SK-N-SH treated with all-trans-retinoic acid at 6 μM for 48 hours (cell line): Measurements from ENCODE around the gene ART1.

Experiments used
- ZC3H10 ChIP-seq: fragments of 250-450 bp; sonication (Bioruptor Pico); IDR thresholded peaks from 2 replicates; pipeline ENCODE4 v1.5.1; 2021; ENCODE audit warnings: mild to moderate bottlenecking, moderate library complexity
- TF ChIP-seq, protein P1 (sequence below): fragments of 250-450 bp; sonication (Bioruptor Pico); IDR thresholded peaks from 2 replicates; pipeline ENCODE4 v1.5.0; 2020; ENCODE audit warnings: mild to moderate bottlenecking, moderate library complexity
- TF ChIP-seq, protein P2 (sequence below): fragments of 250-450 bp; sonication (Bioruptor Pico); IDR thresholded peaks from 2 replicates; pipeline ENCODE4 v1.5.1; 2021; ENCODE audit warnings: mild to moderate bottlenecking, moderate library complexity

DNA sequence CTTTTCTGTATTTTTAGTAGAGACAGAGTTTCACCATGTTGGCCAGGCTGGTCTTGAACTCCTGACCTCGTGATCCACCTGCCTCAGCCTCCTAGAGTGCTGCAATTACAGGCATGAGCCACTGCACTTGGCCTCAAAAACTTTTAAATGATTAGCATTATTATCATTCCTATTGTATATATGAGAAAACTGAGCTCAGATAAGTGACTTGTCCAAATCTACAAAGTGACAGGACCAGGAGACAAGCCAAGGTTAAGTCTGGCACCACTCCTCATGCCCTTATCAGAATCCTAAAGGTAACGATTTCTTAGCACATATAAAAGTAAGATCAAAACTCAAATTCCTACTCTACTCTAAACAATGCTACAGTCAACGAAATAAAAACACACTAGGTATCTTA lies 58.5 kb downstream of the ART1 start:
- TF ChIP-seq, protein P1, sequence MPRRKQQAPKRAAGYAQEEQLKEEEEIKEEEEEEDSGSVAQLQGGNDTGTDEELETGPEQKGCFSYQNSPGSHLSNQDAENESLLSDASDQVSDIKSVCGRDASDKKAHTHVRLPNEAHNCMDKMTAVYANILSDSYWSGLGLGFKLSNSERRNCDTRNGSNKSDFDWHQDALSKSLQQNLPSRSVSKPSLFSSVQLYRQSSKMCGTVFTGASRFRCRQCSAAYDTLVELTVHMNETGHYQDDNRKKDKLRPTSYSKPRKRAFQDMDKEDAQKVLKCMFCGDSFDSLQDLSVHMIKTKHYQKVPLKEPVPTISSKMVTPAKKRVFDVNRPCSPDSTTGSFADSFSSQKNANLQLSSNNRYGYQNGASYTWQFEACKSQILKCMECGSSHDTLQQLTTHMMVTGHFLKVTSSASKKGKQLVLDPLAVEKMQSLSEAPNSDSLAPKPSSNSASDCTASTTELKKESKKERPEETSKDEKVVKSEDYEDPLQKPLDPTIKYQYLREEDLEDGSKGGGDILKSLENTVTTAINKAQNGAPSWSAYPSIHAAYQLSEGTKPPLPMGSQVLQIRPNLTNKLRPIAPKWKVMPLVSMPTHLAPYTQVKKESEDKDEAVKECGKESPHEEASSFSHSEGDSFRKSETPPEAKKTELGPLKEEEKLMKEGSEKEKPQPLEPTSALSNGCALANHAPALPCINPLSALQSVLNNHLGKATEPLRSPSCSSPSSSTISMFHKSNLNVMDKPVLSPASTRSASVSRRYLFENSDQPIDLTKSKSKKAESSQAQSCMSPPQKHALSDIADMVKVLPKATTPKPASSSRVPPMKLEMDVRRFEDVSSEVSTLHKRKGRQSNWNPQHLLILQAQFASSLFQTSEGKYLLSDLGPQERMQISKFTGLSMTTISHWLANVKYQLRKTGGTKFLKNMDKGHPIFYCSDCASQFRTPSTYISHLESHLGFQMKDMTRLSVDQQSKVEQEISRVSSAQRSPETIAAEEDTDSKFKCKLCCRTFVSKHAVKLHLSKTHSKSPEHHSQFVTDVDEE (CRISPR knock-in tag) = no peak
- TF ChIP-seq ZC3H10 = no peak
- TF ChIP-seq, protein P2, sequence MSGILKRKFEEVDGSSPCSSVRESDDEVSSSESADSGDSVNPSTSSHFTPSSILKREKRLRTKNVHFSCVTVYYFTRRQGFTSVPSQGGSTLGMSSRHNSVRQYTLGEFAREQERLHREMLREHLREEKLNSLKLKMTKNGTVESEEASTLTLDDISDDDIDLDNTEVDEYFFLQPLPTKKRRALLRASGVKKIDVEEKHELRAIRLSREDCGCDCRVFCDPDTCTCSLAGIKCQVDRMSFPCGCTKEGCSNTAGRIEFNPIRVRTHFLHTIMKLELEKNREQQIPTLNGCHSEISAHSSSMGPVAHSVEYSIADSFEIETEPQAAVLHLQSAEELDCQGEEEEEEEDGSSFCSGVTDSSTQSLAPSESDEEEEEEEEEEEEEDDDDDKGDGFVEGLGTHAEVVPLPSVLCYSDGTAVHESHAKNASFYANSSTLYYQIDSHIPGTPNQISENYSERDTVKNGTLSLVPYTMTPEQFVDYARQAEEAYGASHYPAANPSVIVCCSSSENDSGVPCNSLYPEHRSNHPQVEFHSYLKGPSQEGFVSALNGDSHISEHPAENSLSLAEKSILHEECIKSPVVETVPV = no peak
